IMR-90 (cell line): ENCODE measurements around the gene NDRG4. TPM values are rescaled to one million over a fixed set of nuclear protein-coding genes. Genes with fewer than 3 reads are reported as not detected.

ENCODE experiments used
- ATAC-seq: fragments of 200-7000 bp; cut with Tn5 transposase; 2 replicates; pipeline ENCODE4 v1.9.1; 2020; ENCODE audit warnings: low read depth, mild to moderate bottlenecking, moderate library complexity
- BruUV-seq: library from RNA; stranded (reverse); fragments of 400-500 nt; replicated peaks from 2 replicates; lab custom pipeline; 2021; lab: Mats Ljungman, UMichigan
- CTCF ChIA-PET: fragments of 300-600 bp; formaldehyde crosslinking; extraction: SDS; loops from one replicate; lab custom pipeline; 2021; ENCODE audit warnings: antibody characterized with exemption; lab: Yijun Ruan, JAX
- POLR2A ChIA-PET: fragments of 300-600 bp; sonication (Branson Sonifier 250); formaldehyde crosslinking; loops from one replicate; lab custom pipeline; 2022; ENCODE audit warnings: antibody characterized with exemption; ENCODE audit not compliant: unreplicated experiment; lab: Charles Lee
- DNase-seq: peaks from one replicate; pipeline ENCODE4 v3.0.0; 2013
- H2AFZ ChIP-seq: replicated peaks from 2 replicates; pipeline ENCODE3; 2013; ENCODE audit warnings: low read length, mild to moderate bottlenecking; ENCODE audit not compliant: poor library complexity
- H2AK5ac ChIP-seq: 2 replicates; pipeline ENCODE4 v1.6.1; 2013; ENCODE audit warnings: low read depth, low read length, inconsistent platforms
- H2AK9ac ChIP-seq: replicated peaks from 2 replicates; pipeline ENCODE3; 2013; ENCODE audit warnings: mild to moderate bottlenecking, low read depth, low read length, moderate library complexity; ENCODE audit not compliant: poor library complexity
- H2BK120ac ChIP-seq: 2 replicates; pipeline ENCODE4 v1.6.1; 2013; ENCODE audit warnings: low read depth, low read length, inconsistent platforms
- H2BK15ac ChIP-seq: 3 replicates; pipeline ENCODE4 v1.6.1; 2013; ENCODE audit warnings: low read depth, low read length, inconsistent platforms
- H2BK20ac ChIP-seq: 2 replicates; pipeline ENCODE4 v1.6.1; 2013; ENCODE audit warnings: low read depth, mild to moderate bottlenecking, inconsistent platforms, low read length, moderate library complexity
- H2BK5ac ChIP-seq: 2 replicates; pipeline ENCODE4 v1.6.1; 2013; ENCODE audit warnings: mild to moderate bottlenecking, low read depth, low read length, inconsistent platforms; ENCODE audit not compliant: poor library complexity, severe bottlenecking
- H3K14ac ChIP-seq: replicated peaks from 2 replicates; pipeline ENCODE4 v1.6.1; 2013; ENCODE audit warnings: low read depth, low read length, inconsistent platforms
- H3K18ac ChIP-seq: 2 replicates; pipeline ENCODE4 v1.6.1; 2013; ENCODE audit warnings: low read depth, low read length, control low read depth
- H3K23ac ChIP-seq: 2 replicates; pipeline ENCODE4 v1.6.1; 2013; ENCODE audit warnings: low read depth, low read length, inconsistent platforms
- H3K27ac ChIP-seq: 2 replicates; pipeline ENCODE4 v1.5.1; 2013; ENCODE audit warnings: mild to moderate bottlenecking, control low read depth, low read length; ENCODE audit not compliant: insufficient read depth
- H3K27me3 ChIP-seq: 2 replicates; pipeline ENCODE4 v1.6.1; 2013; ENCODE audit warnings: low read length; ENCODE audit not compliant: control insufficient read depth, insufficient read depth
- H3K36me3 ChIP-seq: 2 replicates; pipeline ENCODE4 v1.6.1; 2013; ENCODE audit warnings: low read length, mixed read lengths; ENCODE audit not compliant: control insufficient read depth, insufficient read depth
- H3K4ac ChIP-seq: 2 replicates; pipeline ENCODE4 v1.6.1; 2013; ENCODE audit warnings: low read depth, low read length, inconsistent platforms
- H3K4me1 ChIP-seq: 2 replicates; pipeline ENCODE4 v1.6.1; 2013; ENCODE audit warnings: low read length, mixed read lengths; ENCODE audit not compliant: control insufficient read depth, insufficient read depth
- H3K4me2 ChIP-seq: 2 replicates; pipeline ENCODE4 v1.6.1; 2013; ENCODE audit warnings: low read depth, mild to moderate bottlenecking, control low read depth, low read length, moderate library complexity
- H3K4me3 ChIP-seq: 2 replicates; pipeline ENCODE4 v1.5.1; 2013; ENCODE audit warnings: low read depth, mild to moderate bottlenecking, control low read depth, low read length, moderate library complexity; ENCODE audit not compliant: insufficient read depth
- H3K56ac ChIP-seq: 2 replicates; pipeline ENCODE4 v1.6.1; 2013; ENCODE audit warnings: low read length, inconsistent platforms; ENCODE audit not compliant: insufficient read depth; ENCODE audit errors: extremely low read depth
- H3K79me1 ChIP-seq, 2 experiments: 2 replicates each; pipeline ENCODE4 v1.6.1; 2013; ENCODE audit warnings: low read length in 2 of 2, inconsistent platforms in 1 of 2, low read depth in 1 of 2
- H3K9ac ChIP-seq: 2 replicates; pipeline ENCODE4 v1.6.1; 2013; ENCODE audit warnings: low read depth, low read length, control low read depth
- H3K9me1 ChIP-seq: 2 replicates; pipeline ENCODE4 v1.6.1; 2013; ENCODE audit warnings: low read length, inconsistent platforms; ENCODE audit not compliant: insufficient read depth
- H3K9me3 ChIP-seq: 2 replicates; pipeline ENCODE4 v1.6.1; 2013; ENCODE audit warnings: low read length; ENCODE audit not compliant: control insufficient read depth, insufficient read depth
- H4K20me1 ChIP-seq: 2 replicates; pipeline ENCODE4 v1.6.1; 2013; ENCODE audit warnings: low read length, inconsistent platforms; ENCODE audit not compliant: insufficient read depth
- H4K5ac ChIP-seq: 2 replicates; pipeline ENCODE4 v1.6.1; 2013; ENCODE audit warnings: mild to moderate bottlenecking, low read depth, low read length, control low read depth
- H4K8ac ChIP-seq, 2 experiments: 2 replicates each; pipeline ENCODE4 v1.6.1; 2013; ENCODE audit warnings: low read depth in 2 of 2, low read length in 2 of 2, control low read depth in 1 of 2, inconsistent platforms in 1 of 2
- H4K91ac ChIP-seq: 2 replicates; pipeline ENCODE4 v1.6.1; 2013; ENCODE audit warnings: low read depth, low read length, inconsistent platforms; ENCODE audit not compliant: insufficient read depth
- BHLHE40 ChIP-seq: fragments of 150-350 bp; IDR thresholded peaks from 2 replicates; pipeline ENCODE4 v1.6.1; 2016; ENCODE audit warnings: mild to moderate bottlenecking, low read depth, low read length
- CEBPB ChIP-seq: IDR thresholded peaks from 2 replicates; pipeline ENCODE4 v1.6.1; 2012; ENCODE audit warnings: low read depth, low read length, improper control_type of control experiment
- ELK1 ChIP-seq: fragments of 150-350 bp; IDR thresholded peaks from 2 replicates; pipeline ENCODE4 v1.6.1; 2016; ENCODE audit warnings: low read depth, mild to moderate bottlenecking, low read length, moderate library complexity, borderline replicate concordance
- FOS ChIP-seq: fragments of 150-350 bp; IDR thresholded peaks from 2 replicates; pipeline ENCODE4 v1.6.1; 2016; ENCODE audit warnings: low read depth, low read length
- MAFK ChIP-seq: IDR thresholded peaks from 2 replicates; pipeline ENCODE4 v1.6.1; 2012; ENCODE audit warnings: low read depth, low read length, improper control_type of control experiment
- MAZ ChIP-seq: IDR thresholded peaks from 2 replicates; pipeline ENCODE4 v1.6.1; 2012; ENCODE audit warnings: low read depth, mild to moderate bottlenecking, low read length, improper control_type of control experiment, moderate library complexity, borderline replicate concordance
- MXI1 ChIP-seq: IDR thresholded peaks from 2 replicates; pipeline ENCODE4 v1.6.1; 2012; ENCODE audit warnings: low read depth, mild to moderate bottlenecking, low read length, moderate library complexity, borderline replicate concordance
- RAD21 ChIP-seq: IDR thresholded peaks from 2 replicates; pipeline ENCODE4 v1.6.1; 2012; ENCODE audit warnings: low read length, improper control_type of control experiment
- SMC3 ChIP-seq: fragments of 150-350 bp; IDR thresholded peaks from 2 replicates; pipeline ENCODE4 v1.6.1; 2016; ENCODE audit warnings: low read depth, mild to moderate bottlenecking, antibody characterized with exemption, low read length, moderate library complexity
- WGBS, 2 experiments: methylation state at CpG; one replicate each; pipeline versions ENCODE4 v1.1.5 to v1.1.7; 2013; ENCODE audit warnings: missing lambda C conversion rate in 2 of 2; ENCODE audit not compliant: insufficient read length in 1 of 2; ENCODE audit errors: extremely low coverage in 2 of 2; 5-methylcytosine and 5-hydroxymethylcytosine counted together
- dilution Hi-C: fragments of 300-500 bp; cut with HindIII; formaldehyde crosslinking; loops from one replicate; pipeline ENCODE4 v1.14.3; 2018; ENCODE audit warnings: low sequenced_read_pairs; ENCODE audit not compliant: unreplicated experiment
- in situ Hi-C: fragments of 300-500 bp; cut with MboI; formaldehyde crosslinking; loops from 3 replicates; pipeline ENCODE4 v1.14.3; 2019; ENCODE audit warnings: low sequenced_read_pairs, inconsistent platforms, mixed read lengths
- intact Hi-C: fragments of 100-400 bp; cut with micrococcal nuclease; formaldehyde crosslinking; loops from 2 replicates; pipeline ENCODE4 v1.10.0; 2022
- polyA plus RNA-seq, 3 experiments: library from polyadenylated mRNA; depleted of rRNA; stranded (reverse); fragments of >200 nt; gene quantifications; 2 replicates each; pipeline ENCODE4 v1.2.3, GENCODE V29; 2012; ENCODE audit warnings: low replicate concordance in 1 of 3
- total RNA-seq: library from RNA; depleted of rRNA; stranded (reverse); fragments of >200 nt; gene quantifications from 2 replicates; pipeline ENCODE4 v1.2.3, GENCODE V29; 2012

NDRG4 gene
- total and polyA plus RNA-seq, 2 of the 4 experiments (the other 2 are of a cell fraction) = 10.9 to 23.5 TPM

GRCh38 chr16:58509256-58510096 lies 9.5 kb downstream of the NDRG4 start:
- no peaks in the 10 kb centered on the region for H3K79me1 ChIP-seq
- H3K36me3 ChIP-seq = no peaks in the 10 kb centered on the region; the same call in 1 of the 2 replicates
- H4K20me1 ChIP-seq = peaks cover 6% of the 10 kb centered on the region; the same call in 1 of the 2 replicates
- no peaks in the 10 kb centered on the region for H3K4me1 ChIP-seq
- no peaks in the 10 kb centered on the region for H3K9me3 ChIP-seq
- ATAC-seq (no peak), DNase-seq (no peak)
- no peak overlapping the region for H3K18ac ChIP-seq
- intact Hi-C loops = no loop called here
- H3K9ac ChIP-seq = no peak overlapping the region
- no peak overlapping the region for H3K27ac ChIP-seq
- no peak overlapping the region for H2BK15ac ChIP-seq
- ChIA-PET CTCF (no interaction called here), POLR2A (no interaction called here)
- in situ Hi-C loops = no loop called here
- no peaks in the 10 kb centered on the region for H3K9me1 ChIP-seq
- no peak overlapping the region for H2AK5ac ChIP-seq
- peak overlapping the region; percentile 32 for H2AFZ ChIP-seq
- 100% methylated on average over 1 of the region's 9 CpGs; no CpG with 5 or more reads in 1 of the 2 experiments for WGBS, 2 experiments
- H4K91ac ChIP-seq = no peak overlapping the region
- dilution Hi-C loops = no loop called here
- no peak overlapping the region for H3K56ac ChIP-seq
- no peak overlapping the region for H3K4me3 ChIP-seq
- no peak for TF ChIP-seq FOS
- TF ChIP-seq MAZ = no peak
- no peak for TF ChIP-seq RAD21
- TF ChIP-seq CEBPB = no peak
- TF ChIP-seq MXI1 = no peak
- no peak for TF ChIP-seq ELK1
- TF ChIP-seq MAFK = no peak
- no peak for TF ChIP-seq SMC3
- no peak for TF ChIP-seq BHLHE40
- H4K5ac ChIP-seq = no peak overlapping the region
- no peak overlapping the region for H3K23ac ChIP-seq
- H4K8ac ChIP-seq = no peak overlapping the region
- no peak overlapping the region for H3K4me2 ChIP-seq
- H2AK9ac ChIP-seq = no peak overlapping the region
- no peak overlapping the region for H2BK20ac ChIP-seq
- H3K27me3 ChIP-seq = no peaks in the 10 kb centered on the region
- no peak overlapping the region for H2BK5ac ChIP-seq
- BruUV-seq = no TSS peak
- no peak overlapping the region for H3K14ac ChIP-seq
- no peak overlapping the region for H3K4ac ChIP-seq
- H2BK120ac ChIP-seq = no peak overlapping the region
